Stomach (tissue), 4 donors: ENCODE results near the gene MPV17L2.

Experiments
- CTCF ChIP-seq, 7 experiments: fragments of 450-650 bp in 4 of 7; fragments of 200-600 bp in 3 of 7; sonication (generic) in 3 of 7; IDR thresholded peaks; one replicate each; pipeline ENCODE4 v1.5.1; 2016 to 2019; ENCODE audit warnings: antibody characterized with exemption in 7 of 7, control low read depth in 2 of 7, mild to moderate bottlenecking in 1 of 7
- EP300 ChIP-seq: sonication (generic); formaldehyde crosslinking; IDR thresholded peaks from one replicate; pipeline ENCODE4 v1.6.1; 2017; ENCODE audit warnings: antibody characterized with exemption
- POLR2A ChIP-seq, 4 donors: fragments of 450-650 bp; IDR thresholded peaks; one replicate each; pipeline ENCODE4 v1.6.1; 2016; ENCODE audit warnings: antibody characterized with exemption in 4 of 4, control low read depth in 2 of 4, mild to moderate bottlenecking in 1 of 4, moderate library complexity in 1 of 4
- POLR2AphosphoS5 ChIP-seq, 3 donors: sonication (generic); formaldehyde crosslinking; IDR thresholded peaks; one replicate each; pipeline ENCODE4 v1.6.1; 2016; ENCODE audit warnings: antibody characterized with exemption in 3 of 3

GRCh38 chr19:18221815-18222725, 29.1 kb downstream of the MPV17L2 start:
- TF ChIP-seq CTCF (IDR thresholded peaks at IDR 0.05): no peak
- TF ChIP-seq POLR2AphosphoS5 (IDR thresholded peaks at IDR 0.05): no peak
- TF ChIP-seq EP300: no peak
- no peak for TF ChIP-seq POLR2A (IDR thresholded peaks at IDR 0.05)
